GM12874 (cell line): ENCODE measurements around the gene GRK6.

Experiments
- TF ChIP-seq, protein P1 (sequence below): IDR thresholded peaks from 2 replicates; pipeline ENCODE4 v1.5.1; 2011; ENCODE audit warnings: low read depth, mild to moderate bottlenecking, control low read depth, low read length, moderate library complexity; ENCODE audit not compliant: insufficient read depth

GRK6 gene

DNA sequence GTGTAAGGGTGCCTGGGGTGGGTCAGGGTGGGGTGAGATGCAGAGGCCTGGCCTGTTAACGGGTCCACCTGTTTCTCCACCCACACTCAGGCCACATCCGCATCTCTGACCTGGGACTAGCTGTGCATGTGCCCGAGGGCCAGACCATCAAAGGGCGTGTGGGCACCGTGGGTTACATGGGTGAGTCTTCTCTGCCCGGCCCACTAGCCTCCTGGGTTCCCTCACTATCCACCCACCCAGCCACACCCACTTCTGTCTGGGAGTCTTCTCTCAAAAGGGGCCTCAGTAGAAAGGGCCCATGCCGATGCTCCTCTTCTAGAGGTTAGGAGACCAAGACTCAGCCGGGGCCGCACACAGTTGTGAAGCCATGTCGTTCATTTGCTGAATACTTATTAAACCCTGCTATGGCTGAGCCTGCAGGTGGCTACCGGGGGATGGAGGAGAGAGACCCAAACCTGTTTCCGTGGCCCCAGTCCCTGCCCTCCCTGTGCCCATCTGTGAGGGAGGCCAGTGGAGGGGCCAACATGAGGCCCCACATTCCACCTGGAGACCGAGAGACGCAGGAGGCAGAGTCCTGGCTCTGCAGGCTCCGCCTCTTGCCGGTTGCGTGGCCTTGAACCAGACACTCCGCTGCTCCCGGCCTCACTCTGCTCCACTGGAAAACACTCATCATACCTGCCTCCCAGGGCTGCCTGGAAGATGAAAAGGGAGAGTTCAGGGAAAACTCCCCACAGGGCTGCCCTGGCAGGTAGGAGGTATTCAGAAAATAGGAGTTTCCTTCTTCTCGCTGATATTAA, 8.7 kb downstream of the GRK6 start:
- TF ChIP-seq, protein P1, sequence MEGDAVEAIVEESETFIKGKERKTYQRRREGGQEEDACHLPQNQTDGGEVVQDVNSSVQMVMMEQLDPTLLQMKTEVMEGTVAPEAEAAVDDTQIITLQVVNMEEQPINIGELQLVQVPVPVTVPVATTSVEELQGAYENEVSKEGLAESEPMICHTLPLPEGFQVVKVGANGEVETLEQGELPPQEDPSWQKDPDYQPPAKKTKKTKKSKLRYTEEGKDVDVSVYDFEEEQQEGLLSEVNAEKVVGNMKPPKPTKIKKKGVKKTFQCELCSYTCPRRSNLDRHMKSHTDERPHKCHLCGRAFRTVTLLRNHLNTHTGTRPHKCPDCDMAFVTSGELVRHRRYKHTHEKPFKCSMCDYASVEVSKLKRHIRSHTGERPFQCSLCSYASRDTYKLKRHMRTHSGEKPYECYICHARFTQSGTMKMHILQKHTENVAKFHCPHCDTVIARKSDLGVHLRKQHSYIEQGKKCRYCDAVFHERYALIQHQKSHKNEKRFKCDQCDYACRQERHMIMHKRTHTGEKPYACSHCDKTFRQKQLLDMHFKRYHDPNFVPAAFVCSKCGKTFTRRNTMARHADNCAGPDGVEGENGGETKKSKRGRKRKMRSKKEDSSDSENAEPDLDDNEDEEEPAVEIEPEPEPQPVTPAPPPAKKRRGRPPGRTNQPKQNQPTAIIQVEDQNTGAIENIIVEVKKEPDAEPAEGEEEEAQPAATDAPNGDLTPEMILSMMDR, result no peak

DNA sequence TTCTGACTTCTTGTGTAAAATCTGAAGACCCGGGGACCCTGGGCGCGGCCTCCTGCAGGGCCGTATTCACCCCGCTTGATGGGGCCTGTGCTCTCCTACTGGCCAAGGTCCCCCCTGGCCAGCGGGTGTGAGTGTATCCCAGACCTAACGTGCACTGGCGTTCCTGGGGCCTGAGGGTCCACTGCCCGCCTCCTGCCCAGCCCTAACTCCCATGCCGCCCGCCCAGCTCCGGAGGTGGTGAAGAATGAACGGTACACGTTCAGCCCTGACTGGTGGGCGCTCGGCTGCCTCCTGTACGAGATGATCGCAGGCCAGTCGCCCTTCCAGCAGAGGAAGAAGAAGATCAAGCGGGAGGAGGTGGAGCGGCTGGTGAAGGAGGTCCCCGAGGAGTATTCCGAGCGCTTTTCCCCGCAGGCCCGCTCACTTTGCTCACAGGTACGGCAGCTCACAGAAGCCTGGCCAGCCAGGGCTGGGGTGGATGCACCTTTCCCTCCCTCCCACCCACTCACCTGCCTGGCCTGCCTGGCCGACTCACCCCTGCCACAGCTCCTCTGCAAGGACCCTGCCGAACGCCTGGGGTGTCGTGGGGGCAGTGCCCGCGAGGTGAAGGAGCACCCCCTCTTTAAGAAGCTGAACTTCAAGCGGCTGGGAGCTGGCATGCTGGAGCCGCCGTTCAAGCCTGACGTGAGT, 9.5 kb downstream of the GRK6 start:
- TF ChIP-seq, protein P1, result no peak

DNA sequence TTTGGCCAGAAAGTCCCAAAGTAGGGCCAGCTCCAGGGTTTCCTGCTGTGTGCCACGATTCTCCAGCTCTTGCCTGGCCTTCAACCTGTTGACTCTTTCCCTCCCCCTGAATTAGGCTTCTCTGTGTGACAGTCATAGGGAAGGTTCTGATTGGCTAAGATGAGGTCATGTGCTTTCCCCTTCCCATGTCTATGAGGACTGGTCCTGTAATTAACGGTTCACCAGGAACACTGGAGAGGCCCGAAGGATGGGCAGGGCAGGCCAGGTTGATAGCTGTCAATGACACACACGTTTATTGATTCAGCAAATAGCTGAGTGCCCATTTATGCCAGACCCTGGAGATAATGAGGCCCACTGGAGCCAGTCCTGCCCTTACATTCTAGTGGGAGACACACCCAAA, 11.1 kb downstream of the GRK6 start:
- TF ChIP-seq, protein P1, result no peak

DNA sequence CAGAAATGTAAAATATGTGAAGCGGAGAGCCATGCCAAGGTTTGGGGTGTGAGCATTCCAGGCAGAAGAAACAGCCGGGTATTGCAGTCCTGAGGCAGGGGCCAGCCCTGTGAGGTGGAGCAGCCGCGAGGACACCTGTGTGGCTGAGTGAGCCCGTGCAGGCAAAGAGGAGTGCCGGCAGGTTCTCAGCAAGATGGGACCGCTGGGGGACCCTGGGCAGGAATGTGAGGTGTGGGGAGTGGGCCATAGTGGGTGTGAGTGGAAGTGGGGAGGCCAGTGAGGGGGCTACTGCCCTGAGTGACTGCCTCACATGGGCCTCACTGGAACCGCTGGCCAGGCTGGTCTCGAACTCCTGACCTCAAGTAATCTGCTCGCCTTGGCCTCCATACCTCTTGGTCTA, 12.0 kb downstream of the GRK6 start:
- TF ChIP-seq, protein P1, result no peak

DNA sequence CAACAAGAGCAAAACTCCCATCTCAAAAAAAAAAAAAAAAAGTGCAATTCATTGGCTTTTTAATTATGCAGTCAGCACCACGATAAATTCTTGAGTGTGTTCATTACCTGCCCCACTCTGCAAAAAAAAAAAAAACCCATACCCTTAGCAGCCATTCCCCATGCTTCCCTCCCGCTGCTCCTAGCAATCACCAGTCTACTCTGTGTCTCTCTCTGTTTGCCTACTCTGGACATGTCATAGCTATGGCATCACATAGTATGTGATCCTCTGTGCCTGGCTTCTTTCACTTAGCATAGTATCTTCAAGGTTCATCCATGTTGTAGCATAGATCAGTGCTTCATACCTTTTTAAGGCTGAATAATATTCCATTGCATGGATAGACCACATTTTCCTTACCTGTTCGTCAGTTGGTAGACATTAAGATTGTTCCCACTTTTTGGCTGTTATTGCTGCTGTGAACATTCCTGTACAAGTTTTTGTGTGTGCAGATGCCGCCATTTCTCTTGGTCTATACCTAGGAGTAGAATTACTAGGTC, 13.1 kb downstream of the GRK6 start:
- TF ChIP-seq, protein P1, result no peak

DNA sequence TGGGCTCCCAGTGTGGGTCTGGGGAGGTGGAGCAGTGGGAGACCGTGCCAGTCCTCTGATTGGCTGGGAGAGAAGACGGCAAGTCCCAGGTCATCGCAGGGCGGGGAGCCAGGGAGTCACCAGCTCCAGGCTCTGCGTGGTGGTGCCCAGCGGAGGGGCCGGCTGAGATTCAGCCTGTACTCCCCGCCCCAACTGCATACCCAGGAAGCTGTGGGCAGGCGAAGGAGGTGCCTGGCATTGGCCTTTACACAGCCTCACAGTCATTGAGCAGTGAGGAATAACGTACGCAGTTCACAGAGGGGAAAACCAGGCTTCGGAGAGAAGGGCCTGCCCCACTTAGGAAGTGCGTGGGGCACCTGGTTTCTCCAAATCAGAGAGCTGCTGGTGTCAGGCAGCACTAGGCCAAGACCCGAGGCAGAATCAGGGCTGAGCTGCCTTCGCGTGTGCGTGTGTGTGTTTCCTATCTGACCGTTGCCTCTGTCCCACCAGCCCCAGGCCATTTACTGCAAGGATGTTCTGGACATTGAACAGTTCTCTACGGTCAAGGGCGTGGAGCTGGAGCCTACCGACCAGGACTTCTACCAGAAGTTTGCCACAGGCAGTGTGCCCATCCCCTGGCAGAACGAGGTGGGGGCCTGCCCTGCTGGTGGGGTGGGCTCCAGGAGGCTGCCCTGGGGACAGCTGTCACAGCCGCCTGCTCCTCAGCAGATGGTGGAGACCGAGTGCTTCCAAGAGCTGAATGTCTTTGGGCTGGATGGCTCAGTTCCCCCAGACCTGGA, 13.9 kb downstream of the GRK6 start:
- TF ChIP-seq, protein P1, result no peak

DNA sequence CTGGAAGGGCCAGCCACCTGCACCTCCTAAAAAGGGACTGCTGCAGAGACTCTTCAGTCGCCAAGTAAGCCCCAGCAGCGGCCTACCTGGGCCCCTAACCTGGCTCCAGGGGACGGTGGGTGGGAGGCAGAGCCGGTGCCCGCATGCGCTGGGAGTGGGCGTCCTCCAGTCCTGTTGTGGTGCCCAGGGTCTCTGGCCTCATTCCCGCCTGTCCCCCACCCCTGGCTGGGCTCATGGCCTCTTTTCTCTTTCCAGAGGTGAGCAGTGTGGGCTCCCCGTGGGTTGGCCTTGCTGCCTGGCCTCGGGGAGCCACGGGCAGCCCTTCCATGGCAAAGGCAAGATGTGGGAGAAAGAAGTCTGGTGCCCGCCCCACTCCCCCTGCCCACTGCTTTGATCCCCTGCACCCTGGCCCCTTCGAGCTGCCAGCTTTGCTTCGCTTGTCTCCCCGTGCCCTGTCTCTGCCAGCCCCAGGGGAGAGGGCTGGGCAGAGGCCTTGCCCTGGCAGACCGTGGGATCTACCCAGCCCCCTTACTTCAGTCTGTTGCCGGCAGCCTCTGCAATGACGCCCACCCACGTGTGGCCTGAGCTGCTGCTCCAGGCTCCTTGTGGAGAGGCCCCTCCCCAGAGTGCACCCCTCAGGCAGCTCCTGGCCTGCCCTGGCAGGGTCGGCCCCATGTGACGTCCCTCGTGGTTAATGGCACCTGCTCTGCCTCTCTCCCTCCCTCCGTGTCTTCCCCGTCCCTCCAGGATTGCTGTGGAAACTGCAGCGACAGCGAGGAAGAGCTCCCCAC, 14.7 kb downstream of the GRK6 start:
- TF ChIP-seq, protein P1, result no peak
